Measurements from ENCODE around the gene ZNF423. TPM values are rescaled to one million over a fixed set of nuclear protein-coding genes. Genes with fewer than 3 reads are reported as not detected.

Gene ZNF423
- total and polyA plus RNA-seq, 2 experiments from 2014 or later, result 14.9 to 41.8 TPM

GRCh38 chr16:49720225-49720624, 135.7 kb downstream of the ZNF423 start:
- no peak overlapping the region for H3K27ac ChIP-seq (ENCODE audit: low read depth)
- peak; percentile 52 for ATAC-seq

More at GRCh38 chr16:49720225-49720624, 135.7 kb downstream of the ZNF423 start:
- no peak overlapping the region for H3K4me3 ChIP-seq
- no peaks in the 10 kb centered on the region; the same call in 1 of the 2 replicates for H3K4me1 ChIP-seq (ENCODE audit: insufficient read depth)
- no peaks in the 10 kb centered on the region; the same call in 1 of the 2 replicates for H3K9me2 ChIP-seq (ENCODE audit: insufficient read depth)
- H3K4me2 ChIP-seq, result no peak overlapping the region
- H3F3A ChIP-seq (replicated peaks; ENCODE audit: low read depth), result no peaks in the 10 kb centered on the region
- H3K27me3 ChIP-seq (ENCODE audit: insufficient read depth), result no peaks in the 10 kb centered on the region
- H3K36me3 ChIP-seq (ENCODE audit: insufficient read depth), result no peaks in the 10 kb centered on the region
- H3K27ac Mint-ChIP-seq, result no peak overlapping the region
- H2AFZ ChIP-seq, result no peak overlapping the region
- H3K9me3 Mint-ChIP-seq, result peaks cover 3% of the 10 kb centered on the region; the same call in 1 of the 3 replicates
- DNase-seq (ENCODE audit: low spot score), result no peak
- H4K20me1 ChIP-seq (replicated peaks; ENCODE audit: insufficient read depth), result no peaks in the 10 kb centered on the region
- H3K36me3 Mint-ChIP-seq (ENCODE audit: low read depth), result peaks cover 21% of the 10 kb centered on the region; the same call in 2 of the 3 replicates
- no peak overlapping the region for H3K4me3 Mint-ChIP-seq
- peaks cover 28% of the 10 kb centered on the region for H3K4me1 Mint-ChIP-seq
- H3K27me3 Mint-ChIP-seq (ENCODE audit: insufficient read depth, low read depth, poor library complexity), result peaks cover 10% of the 10 kb centered on the region
- TF ChIP-seq ZNF114 (CRISPR knock-in tag; IDR thresholded peaks at IDR 0.05) (no peak), EZH2phosphoT487 (IDR thresholded peaks at IDR 0.05; ENCODE audit: unreplicated experiment) (no peak), CREB1 (CRISPR knock-in tag; IDR thresholded peaks at IDR 0.05; ENCODE audit: low read depth) (no peak), NANOG (IDR thresholded peaks at IDR 0.05; ENCODE audit: borderline replicate concordance) (no peak), ZNF462 (CRISPR knock-in tag; IDR thresholded peaks at IDR 0.05) (no peak), ZNF331 (CRISPR knock-in tag; IDR thresholded peaks at IDR 0.05; ENCODE audit: low read depth) (no peak), STAT1 (IDR thresholded peaks at IDR 0.05; ENCODE audit: unreplicated experiment) (no peak), REST (IDR thresholded peaks at IDR 0.05; ENCODE audit: unreplicated experiment) (no peak), EZH2 (IDR thresholded peaks at IDR 0.05; ENCODE audit: low read depth, unreplicated experiment) (no peak), POLR2AphosphoS5 (IDR thresholded peaks at IDR 0.05; ENCODE audit: low read depth) (no peak), JUNB (IDR thresholded peaks at IDR 0.05; ENCODE audit: unreplicated experiment) (no peak)
- TF ChIP-seq, protein P1, sequence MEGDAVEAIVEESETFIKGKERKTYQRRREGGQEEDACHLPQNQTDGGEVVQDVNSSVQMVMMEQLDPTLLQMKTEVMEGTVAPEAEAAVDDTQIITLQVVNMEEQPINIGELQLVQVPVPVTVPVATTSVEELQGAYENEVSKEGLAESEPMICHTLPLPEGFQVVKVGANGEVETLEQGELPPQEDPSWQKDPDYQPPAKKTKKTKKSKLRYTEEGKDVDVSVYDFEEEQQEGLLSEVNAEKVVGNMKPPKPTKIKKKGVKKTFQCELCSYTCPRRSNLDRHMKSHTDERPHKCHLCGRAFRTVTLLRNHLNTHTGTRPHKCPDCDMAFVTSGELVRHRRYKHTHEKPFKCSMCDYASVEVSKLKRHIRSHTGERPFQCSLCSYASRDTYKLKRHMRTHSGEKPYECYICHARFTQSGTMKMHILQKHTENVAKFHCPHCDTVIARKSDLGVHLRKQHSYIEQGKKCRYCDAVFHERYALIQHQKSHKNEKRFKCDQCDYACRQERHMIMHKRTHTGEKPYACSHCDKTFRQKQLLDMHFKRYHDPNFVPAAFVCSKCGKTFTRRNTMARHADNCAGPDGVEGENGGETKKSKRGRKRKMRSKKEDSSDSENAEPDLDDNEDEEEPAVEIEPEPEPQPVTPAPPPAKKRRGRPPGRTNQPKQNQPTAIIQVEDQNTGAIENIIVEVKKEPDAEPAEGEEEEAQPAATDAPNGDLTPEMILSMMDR (conservative IDR thresholded peaks at IDR 0.05; ENCODE audit: low read depth in 2 of 2), result no peak
- TF ChIP-seq, protein P2, sequence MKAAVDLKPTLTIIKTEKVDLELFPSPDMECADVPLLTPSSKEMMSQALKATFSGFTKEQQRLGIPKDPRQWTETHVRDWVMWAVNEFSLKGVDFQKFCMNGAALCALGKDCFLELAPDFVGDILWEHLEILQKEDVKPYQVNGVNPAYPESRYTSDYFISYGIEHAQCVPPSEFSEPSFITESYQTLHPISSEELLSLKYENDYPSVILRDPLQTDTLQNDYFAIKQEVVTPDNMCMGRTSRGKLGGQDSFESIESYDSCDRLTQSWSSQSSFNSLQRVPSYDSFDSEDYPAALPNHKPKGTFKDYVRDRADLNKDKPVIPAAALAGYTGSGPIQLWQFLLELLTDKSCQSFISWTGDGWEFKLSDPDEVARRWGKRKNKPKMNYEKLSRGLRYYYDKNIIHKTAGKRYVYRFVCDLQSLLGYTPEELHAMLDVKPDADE (IDR thresholded peaks at IDR 0.05), result no peak
- H3K79me2 ChIP-seq (replicated peaks; ENCODE audit: insufficient read depth), result peaks cover 20% of the 10 kb centered on the region; the same call in 1 of the 2 replicates
